ENCODE measurements around the gene DDX1. TPM values are rescaled to one million over a fixed set of nuclear protein-coding genes. Genes with fewer than 3 reads are reported as not detected.

DDX1 gene
- total and polyA plus RNA-seq, 2 donors (not counting 1 experiment from before 2014, with no cell fraction given): 54.3 to 176 TPM

GRCh38 chr2:15561574-15562344 is 29.9 kb upstream of the DDX1 start:
- Histone ChIP-seq H3K4me2 (ENCODE audit: extremely low read depth, insufficient read depth, low read length) (peak overlapping the region; percentile 89), H3K4me3 (replicated peaks in 1 of 4; ENCODE audit: control extremely low read depth in 1 of 4, insufficient read depth in 1 of 4, low read depth in 3 of 4, low read length in 4 of 4) (peak overlapping the region; percentile 82 to 98 (median 95)), H3K9ac (ENCODE audit: insufficient read depth, low read length) (no peak overlapping the region), H3K36me3 (ENCODE audit: control insufficient read depth, insufficient read depth, low read length) (no peaks in the 10 kb centered on the region), H3K79me2 (ENCODE audit: control insufficient read depth, insufficient read depth, low read length) (peaks cover 36% of the 10 kb centered on the region), H3K27me3 (ENCODE audit: control insufficient read depth, insufficient read depth, low read length) (no peaks in the 10 kb centered on the region), H3K27ac (ENCODE audit: insufficient read depth, low read length) (peak overlapping the region; percentile 88), H3K9me3 (ENCODE audit: control insufficient read depth, insufficient read depth, low read depth, low read length) (no peaks in the 10 kb centered on the region), H4K20me1 (ENCODE audit: control insufficient read depth, extremely low read depth, insufficient read depth, low read length) (no peaks in the 10 kb centered on the region), H3K4me1 (ENCODE audit: control insufficient read depth, extremely low read depth, insufficient read depth, low read length) (no peaks in the 10 kb centered on the region), H2AFZ (ENCODE audit: low read length) (peak overlapping the region; percentile 99)
- DNase-seq (ENCODE audit: low read depth in 2 of 2): peak; percentile 54 to 85
- TF ChIP-seq CTCF (conservative IDR thresholded peaks at IDR 0.05 in 1 of 2, IDR thresholded peaks at IDR 0.05 in 1 of 2; ENCODE audit: low read depth in 1 of 2, low read length in 2 of 2) (no peak), EZH2 (IDR thresholded peaks at IDR 0.05; ENCODE audit: low read length, missing control alignments) (no peak)

- no peaks in the 10 kb centered on the region for H3K4me1 ChIP-seq (ENCODE audit: control insufficient read depth, extremely low read depth, insufficient read depth, low read length)
- H3K36me3 ChIP-seq (ENCODE audit: control insufficient read depth, insufficient read depth, low read length): no peaks in the 10 kb centered on the region
- TF ChIP-seq CTCF (conservative IDR thresholded peaks at IDR 0.05 in 1 of 2, IDR thresholded peaks at IDR 0.05 in 1 of 2; ENCODE audit: low read depth in 1 of 2, low read length in 2 of 2): no peak
- H3K9ac ChIP-seq (ENCODE audit: insufficient read depth, low read length): no peak overlapping the region
- H4K20me1 ChIP-seq (ENCODE audit: control insufficient read depth, extremely low read depth, insufficient read depth, low read length): no peaks in the 10 kb centered on the region
- H3K79me2 ChIP-seq (ENCODE audit: control insufficient read depth, insufficient read depth, low read length): peaks cover 34% of the 10 kb centered on the region
- H3K27ac ChIP-seq (ENCODE audit: insufficient read depth, low read length): no peak overlapping the region
- DNase-seq (ENCODE audit: low read depth in 2 of 2): no peak
- no peaks in the 10 kb centered on the region for H3K27me3 ChIP-seq (ENCODE audit: control insufficient read depth, insufficient read depth, low read length)
- no peaks in the 10 kb centered on the region for H3K9me3 ChIP-seq (ENCODE audit: control insufficient read depth, insufficient read depth, low read depth, low read length)
- H2AFZ ChIP-seq (ENCODE audit: low read length): peak overlapping the region; percentile 99
- H3K4me3 ChIP-seq (replicated peaks in 1 of 4; ENCODE audit: control extremely low read depth in 1 of 4, insufficient read depth in 1 of 4, low read depth in 3 of 4, low read length in 4 of 4): no peak overlapping the region
- no peak overlapping the region for H3K4me2 ChIP-seq (ENCODE audit: extremely low read depth, insufficient read depth, low read length)
Measured at GRCh38 chr2:15562354-15563031, 29.2 kb upstream of the DDX1 start.

- Histone ChIP-seq H4K20me1 (ENCODE audit: control insufficient read depth, extremely low read depth, insufficient read depth, low read length) (no peaks in the 10 kb centered on the region), H3K4me1 (ENCODE audit: control insufficient read depth, extremely low read depth, insufficient read depth, low read length) (no peaks in the 10 kb centered on the region), H3K36me3 (ENCODE audit: control insufficient read depth, insufficient read depth, low read length) (no peaks in the 10 kb centered on the region), H3K9me3 (ENCODE audit: control insufficient read depth, insufficient read depth, low read depth, low read length) (no peaks in the 10 kb centered on the region), H3K79me2 (ENCODE audit: control insufficient read depth, insufficient read depth, low read length) (peaks cover 24% of the 10 kb centered on the region), H3K27ac (ENCODE audit: insufficient read depth, low read length) (no peak overlapping the region), H3K4me2 (ENCODE audit: extremely low read depth, insufficient read depth, low read length) (no peak overlapping the region), H2AFZ (ENCODE audit: low read length) (no peak overlapping the region), H3K4me3 (replicated peaks in 1 of 4; ENCODE audit: control extremely low read depth in 1 of 4, insufficient read depth in 1 of 4, low read depth in 3 of 4, low read length in 4 of 4) (no peak overlapping the region), H3K27me3 (ENCODE audit: control insufficient read depth, insufficient read depth, low read length) (no peaks in the 10 kb centered on the region), H3K9ac (ENCODE audit: insufficient read depth, low read length) (no peak overlapping the region)
- DNase-seq (ENCODE audit: low read depth in 2 of 2): no peak
- TF ChIP-seq EZH2 (IDR thresholded peaks at IDR 0.05; ENCODE audit: low read length, missing control alignments) (no peak), CTCF (conservative IDR thresholded peaks at IDR 0.05 in 1 of 2, IDR thresholded peaks at IDR 0.05 in 1 of 2; ENCODE audit: low read depth in 1 of 2, low read length in 2 of 2) (no peak)
Measured at GRCh38 chr2:15563227-15564100, 28.2 kb upstream of the DDX1 start.
